IMR-90 (cell line): ENCODE measurements around the gene ZNF423. TPM values are rescaled to one million over a fixed set of nuclear protein-coding genes. Genes with fewer than 3 reads are reported as not detected.

Source experiments
- ATAC-seq: fragments of 200-7000 bp; cut with Tn5 transposase; 2 replicates; pipeline ENCODE4 v1.9.1; 2020; ENCODE audit warnings: low read depth, mild to moderate bottlenecking, moderate library complexity
- BruUV-seq: library from RNA; stranded (reverse); fragments of 400-500 nt; replicated peaks from 2 replicates; lab custom pipeline; 2021; lab: Mats Ljungman, UMichigan
- CTCF ChIA-PET: fragments of 300-600 bp; formaldehyde crosslinking; extraction: SDS; loops from one replicate; lab custom pipeline; 2021; ENCODE audit warnings: antibody characterized with exemption; lab: Yijun Ruan, JAX
- POLR2A ChIA-PET: fragments of 300-600 bp; sonication (Branson Sonifier 250); formaldehyde crosslinking; loops from one replicate; lab custom pipeline; 2022; ENCODE audit warnings: antibody characterized with exemption; ENCODE audit not compliant: unreplicated experiment; lab: Charles Lee
- DNase-seq: peaks from one replicate; pipeline ENCODE4 v3.0.0; 2013
- H2AFZ ChIP-seq: replicated peaks from 2 replicates; pipeline ENCODE3; 2013; ENCODE audit warnings: low read length, mild to moderate bottlenecking; ENCODE audit not compliant: poor library complexity
- H2AK5ac ChIP-seq: 2 replicates; pipeline ENCODE4 v1.6.1; 2013; ENCODE audit warnings: low read depth, low read length, inconsistent platforms
- H2AK9ac ChIP-seq: replicated peaks from 2 replicates; pipeline ENCODE3; 2013; ENCODE audit warnings: mild to moderate bottlenecking, low read depth, low read length, moderate library complexity; ENCODE audit not compliant: poor library complexity
- H2BK120ac ChIP-seq: 2 replicates; pipeline ENCODE4 v1.6.1; 2013; ENCODE audit warnings: low read depth, low read length, inconsistent platforms
- H2BK15ac ChIP-seq: 3 replicates; pipeline ENCODE4 v1.6.1; 2013; ENCODE audit warnings: low read depth, low read length, inconsistent platforms
- H2BK20ac ChIP-seq: 2 replicates; pipeline ENCODE4 v1.6.1; 2013; ENCODE audit warnings: low read depth, mild to moderate bottlenecking, inconsistent platforms, low read length, moderate library complexity
- H2BK5ac ChIP-seq: 2 replicates; pipeline ENCODE4 v1.6.1; 2013; ENCODE audit warnings: mild to moderate bottlenecking, low read depth, low read length, inconsistent platforms; ENCODE audit not compliant: poor library complexity, severe bottlenecking
- H3K14ac ChIP-seq: replicated peaks from 2 replicates; pipeline ENCODE4 v1.6.1; 2013; ENCODE audit warnings: low read depth, low read length, inconsistent platforms
- H3K18ac ChIP-seq: 2 replicates; pipeline ENCODE4 v1.6.1; 2013; ENCODE audit warnings: low read depth, low read length, control low read depth
- H3K23ac ChIP-seq: 2 replicates; pipeline ENCODE4 v1.6.1; 2013; ENCODE audit warnings: low read depth, low read length, inconsistent platforms
- H3K27ac ChIP-seq: 2 replicates; pipeline ENCODE4 v1.5.1; 2013; ENCODE audit warnings: mild to moderate bottlenecking, control low read depth, low read length; ENCODE audit not compliant: insufficient read depth
- H3K27me3 ChIP-seq: 2 replicates; pipeline ENCODE4 v1.6.1; 2013; ENCODE audit warnings: low read length; ENCODE audit not compliant: control insufficient read depth, insufficient read depth
- H3K36me3 ChIP-seq: 2 replicates; pipeline ENCODE4 v1.6.1; 2013; ENCODE audit warnings: low read length, mixed read lengths; ENCODE audit not compliant: control insufficient read depth, insufficient read depth
- H3K4ac ChIP-seq: 2 replicates; pipeline ENCODE4 v1.6.1; 2013; ENCODE audit warnings: low read depth, low read length, inconsistent platforms
- H3K4me1 ChIP-seq: 2 replicates; pipeline ENCODE4 v1.6.1; 2013; ENCODE audit warnings: low read length, mixed read lengths; ENCODE audit not compliant: control insufficient read depth, insufficient read depth
- H3K4me2 ChIP-seq: 2 replicates; pipeline ENCODE4 v1.6.1; 2013; ENCODE audit warnings: low read depth, mild to moderate bottlenecking, control low read depth, low read length, moderate library complexity
- H3K4me3 ChIP-seq: 2 replicates; pipeline ENCODE4 v1.5.1; 2013; ENCODE audit warnings: low read depth, mild to moderate bottlenecking, control low read depth, low read length, moderate library complexity; ENCODE audit not compliant: insufficient read depth
- H3K56ac ChIP-seq: 2 replicates; pipeline ENCODE4 v1.6.1; 2013; ENCODE audit warnings: low read length, inconsistent platforms; ENCODE audit not compliant: insufficient read depth; ENCODE audit errors: extremely low read depth
- H3K79me1 ChIP-seq, 2 experiments: 2 replicates each; pipeline ENCODE4 v1.6.1; 2013; ENCODE audit warnings: low read length in 2 of 2, inconsistent platforms in 1 of 2, low read depth in 1 of 2
- H3K9ac ChIP-seq: 2 replicates; pipeline ENCODE4 v1.6.1; 2013; ENCODE audit warnings: low read depth, low read length, control low read depth
- H3K9me1 ChIP-seq: 2 replicates; pipeline ENCODE4 v1.6.1; 2013; ENCODE audit warnings: low read length, inconsistent platforms; ENCODE audit not compliant: insufficient read depth
- H3K9me3 ChIP-seq: 2 replicates; pipeline ENCODE4 v1.6.1; 2013; ENCODE audit warnings: low read length; ENCODE audit not compliant: control insufficient read depth, insufficient read depth
- H4K20me1 ChIP-seq: 2 replicates; pipeline ENCODE4 v1.6.1; 2013; ENCODE audit warnings: low read length, inconsistent platforms; ENCODE audit not compliant: insufficient read depth
- H4K5ac ChIP-seq: 2 replicates; pipeline ENCODE4 v1.6.1; 2013; ENCODE audit warnings: mild to moderate bottlenecking, low read depth, low read length, control low read depth
- H4K8ac ChIP-seq, 2 experiments: 2 replicates each; pipeline ENCODE4 v1.6.1; 2013; ENCODE audit warnings: low read depth in 2 of 2, low read length in 2 of 2, control low read depth in 1 of 2, inconsistent platforms in 1 of 2
- H4K91ac ChIP-seq: 2 replicates; pipeline ENCODE4 v1.6.1; 2013; ENCODE audit warnings: low read depth, low read length, inconsistent platforms; ENCODE audit not compliant: insufficient read depth
- CHD1 ChIP-seq: IDR thresholded peaks from 2 replicates; pipeline ENCODE4 v1.6.1; 2012; ENCODE audit warnings: low read depth, low read length, improper control_type of control experiment
- MAZ ChIP-seq: IDR thresholded peaks from 2 replicates; pipeline ENCODE4 v1.6.1; 2012; ENCODE audit warnings: low read depth, mild to moderate bottlenecking, low read length, improper control_type of control experiment, moderate library complexity, borderline replicate concordance
- NFE2L2 ChIP-seq: fragments of 150-350 bp; IDR thresholded peaks from 2 replicates; pipeline ENCODE4 v1.6.1; 2016; ENCODE audit warnings: low read depth, mild to moderate bottlenecking, low read length
- RAD21 ChIP-seq: IDR thresholded peaks from 2 replicates; pipeline ENCODE4 v1.6.1; 2012; ENCODE audit warnings: low read length, improper control_type of control experiment
- RCOR1 ChIP-seq: IDR thresholded peaks from 2 replicates; pipeline ENCODE4 v1.6.1; 2012; ENCODE audit warnings: mild to moderate bottlenecking, low read length, improper control_type of control experiment; ENCODE audit not compliant: insufficient replicate concordance
- RFX5 ChIP-seq: IDR thresholded peaks from 2 replicates; pipeline ENCODE4 v1.8.0; 2012; ENCODE audit warnings: low read depth, mild to moderate bottlenecking, low read length, moderate library complexity
- WGBS, 2 experiments: methylation state at CpG; one replicate each; pipeline versions ENCODE4 v1.1.5 to v1.1.7; 2013; ENCODE audit warnings: missing lambda C conversion rate in 2 of 2; ENCODE audit not compliant: insufficient read length in 1 of 2; ENCODE audit errors: extremely low coverage in 2 of 2; 5-methylcytosine and 5-hydroxymethylcytosine counted together
- dilution Hi-C: fragments of 300-500 bp; cut with HindIII; formaldehyde crosslinking; loops from one replicate; pipeline ENCODE4 v1.14.3; 2018; ENCODE audit warnings: low sequenced_read_pairs; ENCODE audit not compliant: unreplicated experiment
- in situ Hi-C: fragments of 300-500 bp; cut with MboI; formaldehyde crosslinking; loops from 3 replicates; pipeline ENCODE4 v1.14.3; 2019; ENCODE audit warnings: low sequenced_read_pairs, inconsistent platforms, mixed read lengths
- intact Hi-C: fragments of 100-400 bp; cut with micrococcal nuclease; formaldehyde crosslinking; loops from 2 replicates; pipeline ENCODE4 v1.10.0; 2022
- polyA plus RNA-seq, 3 experiments: library from polyadenylated mRNA; depleted of rRNA; stranded (reverse); fragments of >200 nt; gene quantifications; 2 replicates each; pipeline ENCODE4 v1.2.3, GENCODE V29; 2012; ENCODE audit warnings: low replicate concordance in 1 of 3
- total RNA-seq: library from RNA; depleted of rRNA; stranded (reverse); fragments of >200 nt; gene quantifications from 2 replicates; pipeline ENCODE4 v1.2.3, GENCODE V29; 2012
- TF ChIP-seq, protein P1 (sequence below): conservative IDR thresholded peaks from 2 replicates; pipeline ENCODE4 v1.5.1; 2012; ENCODE audit warnings: mild to moderate bottlenecking, low read depth, low read length, improper control_type of control experiment
- TF ChIP-seq, protein P2 (sequence below): fragments of 150-350 bp; IDR thresholded peaks from 2 replicates; pipeline ENCODE4 v1.6.1; 2016; ENCODE audit warnings: low read depth, mild to moderate bottlenecking, low read length, moderate library complexity, borderline replicate concordance
- TF ChIP-seq, protein P3 (sequence below): fragments of 150-350 bp; IDR thresholded peaks from 2 replicates; pipeline ENCODE4 v1.6.1; 2017; ENCODE audit warnings: mild to moderate bottlenecking, antibody characterized with exemption, low read length, low read depth

Gene ZNF423
- total and polyA plus RNA-seq, 2 of the 4 experiments (the other 2 are of a cell fraction) = under 0.01 to 0.10 TPM

DNA sequence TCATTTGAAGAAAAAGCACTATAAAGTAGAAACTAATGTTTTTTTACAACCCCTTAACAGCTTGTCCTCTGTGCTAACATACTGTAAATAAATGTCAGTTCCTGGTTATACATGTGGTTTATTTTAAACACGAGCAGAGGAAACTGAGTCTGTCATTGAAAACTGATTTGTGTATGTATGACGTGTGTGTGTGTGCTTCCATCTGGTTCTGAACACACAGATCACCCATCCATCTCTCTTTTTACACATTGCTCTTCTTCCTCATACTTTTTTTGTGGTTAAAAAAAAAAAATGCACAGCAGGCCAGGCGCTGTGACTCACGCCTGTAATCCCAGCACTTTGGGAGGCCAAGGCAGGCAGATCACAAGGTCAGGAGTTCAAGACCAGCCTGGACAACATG, 49.5 kb downstream of the ZNF423 start:
- Histone ChIP-seq H3K4me1 (no peaks in the 10 kb centered on the region), H3K56ac (no peak overlapping the region), H3K18ac (no peak overlapping the region), H3K9ac (no peak overlapping the region), H2AK5ac (no peak overlapping the region), H3K4me3 (no peak overlapping the region), H3K9me3 (no peaks in the 10 kb centered on the region), H3K36me3 (no peaks in the 10 kb centered on the region), H2BK5ac (no peak overlapping the region), H3K23ac (no peak overlapping the region), H3K9me1 (no peaks in the 10 kb centered on the region), H2BK20ac (no peak overlapping the region), H4K20me1 (no peaks in the 10 kb centered on the region), H3K27ac (no peak overlapping the region), H3K4ac (no peak overlapping the region), H3K14ac (no peak overlapping the region), H2AFZ (no peak overlapping the region), H4K5ac (no peak overlapping the region), H2BK120ac (no peak overlapping the region), H3K27me3 (peaks cover 12% of the 10 kb centered on the region; the same call in 1 of the 2 replicates), H3K4me2 (no peak overlapping the region), H4K91ac (no peak overlapping the region), H3K79me1 (no peaks in the 10 kb centered on the region), H4K8ac (no peak overlapping the region), H2AK9ac (no peak overlapping the region), H2BK15ac (no peak overlapping the region)
- ChIA-PET CTCF (no interaction called here), POLR2A (no interaction called here)
- DNase-seq (peak; percentile 18), ATAC-seq (0 out of 2 replicates have a peak, but pooled peaks have one; percentile 14)
- in situ Hi-C loops (no loop called here), dilution Hi-C loops (no loop called here), intact Hi-C loops (no loop called here)
- TF ChIP-seq, protein P1, sequence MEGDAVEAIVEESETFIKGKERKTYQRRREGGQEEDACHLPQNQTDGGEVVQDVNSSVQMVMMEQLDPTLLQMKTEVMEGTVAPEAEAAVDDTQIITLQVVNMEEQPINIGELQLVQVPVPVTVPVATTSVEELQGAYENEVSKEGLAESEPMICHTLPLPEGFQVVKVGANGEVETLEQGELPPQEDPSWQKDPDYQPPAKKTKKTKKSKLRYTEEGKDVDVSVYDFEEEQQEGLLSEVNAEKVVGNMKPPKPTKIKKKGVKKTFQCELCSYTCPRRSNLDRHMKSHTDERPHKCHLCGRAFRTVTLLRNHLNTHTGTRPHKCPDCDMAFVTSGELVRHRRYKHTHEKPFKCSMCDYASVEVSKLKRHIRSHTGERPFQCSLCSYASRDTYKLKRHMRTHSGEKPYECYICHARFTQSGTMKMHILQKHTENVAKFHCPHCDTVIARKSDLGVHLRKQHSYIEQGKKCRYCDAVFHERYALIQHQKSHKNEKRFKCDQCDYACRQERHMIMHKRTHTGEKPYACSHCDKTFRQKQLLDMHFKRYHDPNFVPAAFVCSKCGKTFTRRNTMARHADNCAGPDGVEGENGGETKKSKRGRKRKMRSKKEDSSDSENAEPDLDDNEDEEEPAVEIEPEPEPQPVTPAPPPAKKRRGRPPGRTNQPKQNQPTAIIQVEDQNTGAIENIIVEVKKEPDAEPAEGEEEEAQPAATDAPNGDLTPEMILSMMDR = no peak
- TF ChIP-seq RAD21 = no peak
- no peak for TF ChIP-seq CHD1
- no peak for TF ChIP-seq RCOR1
- TF ChIP-seq RFX5 = no peak
- TF ChIP-seq NFE2L2 = no peak
- TF ChIP-seq, protein P2, sequence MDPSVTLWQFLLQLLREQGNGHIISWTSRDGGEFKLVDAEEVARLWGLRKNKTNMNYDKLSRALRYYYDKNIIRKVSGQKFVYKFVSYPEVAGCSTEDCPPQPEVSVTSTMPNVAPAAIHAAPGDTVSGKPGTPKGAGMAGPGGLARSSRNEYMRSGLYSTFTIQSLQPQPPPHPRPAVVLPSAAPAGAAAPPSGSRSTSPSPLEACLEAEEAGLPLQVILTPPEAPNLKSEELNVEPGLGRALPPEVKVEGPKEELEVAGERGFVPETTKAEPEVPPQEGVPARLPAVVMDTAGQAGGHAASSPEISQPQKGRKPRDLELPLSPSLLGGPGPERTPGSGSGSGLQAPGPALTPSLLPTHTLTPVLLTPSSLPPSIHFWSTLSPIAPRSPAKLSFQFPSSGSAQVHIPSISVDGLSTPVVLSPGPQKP = no peak
- no peak for TF ChIP-seq MAZ
- TF ChIP-seq, protein P3, sequence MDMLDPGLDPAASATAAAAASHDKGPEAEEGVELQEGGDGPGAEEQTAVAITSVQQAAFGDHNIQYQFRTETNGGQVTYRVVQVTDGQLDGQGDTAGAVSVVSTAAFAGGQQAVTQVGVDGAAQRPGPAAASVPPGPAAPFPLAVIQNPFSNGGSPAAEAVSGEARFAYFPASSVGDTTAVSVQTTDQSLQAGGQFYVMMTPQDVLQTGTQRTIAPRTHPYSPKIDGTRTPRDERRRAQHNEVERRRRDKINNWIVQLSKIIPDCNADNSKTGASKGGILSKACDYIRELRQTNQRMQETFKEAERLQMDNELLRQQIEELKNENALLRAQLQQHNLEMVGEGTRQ = no peak
- no TSS peak for BruUV-seq
- no CpG with 5 or more reads among the region's 4 CpGs for WGBS, 2 experiments
